HepG2 (cell line): Measurements from ENCODE around the gene SPATA33. TPM values are rescaled to one million over a fixed set of nuclear protein-coding genes. Genes with fewer than 3 reads are reported as not detected.

Experiments used
- ARNT ChIP-seq: fragments of 450-650 bp; IDR thresholded peaks from 2 replicates; pipeline ENCODE4 v1.6.1; 2017
- ATF1 ChIP-seq: IDR thresholded peaks from 2 replicates; pipeline ENCODE4 v1.6.1; 2016; ENCODE audit warnings: mild to moderate bottlenecking, control low read depth
- DMAP1 ChIP-seq: IDR thresholded peaks from 2 replicates; pipeline ENCODE4 v1.6.1; 2016
- FIP1L1 ChIP-seq: fragments of 200-400 bp; formaldehyde crosslinking; IDR thresholded peaks from 2 replicates; pipeline ENCODE4 v1.6.1; 2018; ENCODE audit warnings: low read depth, mild to moderate bottlenecking, low read length, moderate library complexity, borderline replicate concordance; ENCODE audit not compliant: insufficient read depth
- GABPB1 ChIP-seq: IDR thresholded peaks from 2 replicates; pipeline ENCODE4 v1.6.1; 2016; ENCODE audit warnings: mild to moderate bottlenecking, missing genetic modification reagents, moderate library complexity, missing compliant biosample characterization
- HNRNPUL1 ChIP-seq: fragments of 200-400 bp; formaldehyde crosslinking; IDR thresholded peaks from 2 replicates; pipeline ENCODE4 v1.6.1; 2017; ENCODE audit warnings: low read depth, mild to moderate bottlenecking, low read length, moderate library complexity
- HOXD1 ChIP-seq: sonication (generic); formaldehyde crosslinking; IDR thresholded peaks from 2 replicates; pipeline ENCODE4 v1.5.0; 2020; ENCODE audit warnings: missing genetic modification reagents
- MED13 ChIP-seq: sonication (generic); formaldehyde crosslinking; IDR thresholded peaks from 2 replicates; pipeline ENCODE4 v1.5.0; 2020; ENCODE audit warnings: missing genetic modification reagents
- MIER2 ChIP-seq: IDR thresholded peaks from 2 replicates; pipeline ENCODE4 v1.6.1; 2016; ENCODE audit warnings: missing biosample characterization, missing genetic modification reagents
- MLX ChIP-seq: IDR thresholded peaks from 2 replicates; pipeline ENCODE4 v1.6.1; 2016
- PAWR ChIP-seq: sonication (generic); formaldehyde crosslinking; IDR thresholded peaks from 2 replicates; pipeline ENCODE4 v1.4.0; 2020; ENCODE audit warnings: missing genetic modification reagents, mild to moderate bottlenecking, borderline replicate concordance
- POLR2A ChIP-seq, 2 experiments: IDR thresholded peaks; 2 replicates each; pipeline ENCODE4 v1.6.1; 2011; ENCODE audit warnings: low read depth in 2 of 2, low read length in 2 of 2, mild to moderate bottlenecking in 1 of 2, moderate library complexity in 1 of 2; ENCODE audit not compliant: insufficient read depth in 1 of 2
- RBM39 ChIP-seq: fragments of 200-400 bp; formaldehyde crosslinking; IDR thresholded peaks from one replicate; pipeline ENCODE4 v1.6.1; 2018; ENCODE audit warnings: antibody characterized with exemption, mild to moderate bottlenecking, low read depth, low read length; ENCODE audit not compliant: poor library complexity, severe bottlenecking
- SNAPC4 ChIP-seq: sonication (generic); formaldehyde crosslinking; IDR thresholded peaks from 2 replicates; pipeline ENCODE4 v1.4.0; 2020; ENCODE audit warnings: mild to moderate bottlenecking, missing genetic modification reagents
- SRSF4 ChIP-seq: fragments of 200-400 bp; formaldehyde crosslinking; IDR thresholded peaks from one replicate; pipeline ENCODE4 v1.6.1; 2018; ENCODE audit warnings: mild to moderate bottlenecking, low read depth, low read length, moderate library complexity; ENCODE audit not compliant: poor library complexity, severe bottlenecking
- TCF7 ChIP-seq: sonication (generic); IDR thresholded peaks from 2 replicates; pipeline ENCODE4 v1.6.1; 2016; ENCODE audit warnings: antibody characterized with exemption, low read depth
- TEF ChIP-seq: sonication (generic); formaldehyde crosslinking; IDR thresholded peaks from 2 replicates; pipeline ENCODE4 v1.5.0; 2020; ENCODE audit warnings: missing genetic modification reagents
- TFAP4 ChIP-seq: sonication (generic); IDR thresholded peaks from 2 replicates; pipeline ENCODE4 v1.6.1; 2016; ENCODE audit warnings: low read depth, borderline replicate concordance
- ZFP82 ChIP-seq: sonication (generic); formaldehyde crosslinking; IDR thresholded peaks from 2 replicates; pipeline ENCODE4 v1.5.1; 2020; ENCODE audit warnings: mild to moderate bottlenecking, missing genetic modification reagents, borderline replicate concordance
- ZNF232 ChIP-seq: sonication (generic); formaldehyde crosslinking; IDR thresholded peaks from 2 replicates; pipeline ENCODE4 v1.4.0; 2020; ENCODE audit warnings: missing genetic modification reagents, borderline replicate concordance
- ZNF430 ChIP-seq: sonication (generic); formaldehyde crosslinking; IDR thresholded peaks from 2 replicates; pipeline ENCODE4 v1.9.0; 2021; ENCODE audit warnings: mild to moderate bottlenecking, missing genetic modification reagents
- ZNF569 ChIP-seq: sonication (generic); formaldehyde crosslinking; IDR thresholded peaks from 2 replicates; pipeline ENCODE4 v1.5.0; 2020; ENCODE audit warnings: mild to moderate bottlenecking, missing genetic modification reagents, moderate library complexity, borderline replicate concordance
- ZNF614 ChIP-seq: IDR thresholded peaks from 2 replicates; pipeline ENCODE4 v1.6.1; 2018; ENCODE audit warnings: missing biosample characterization, missing genetic modification reagents, inconsistent platforms, borderline replicate concordance
- ZNF891 ChIP-seq: sonication (generic); formaldehyde crosslinking; IDR thresholded peaks from 2 replicates; pipeline ENCODE4 v1.5.0; 2020; ENCODE audit warnings: mild to moderate bottlenecking, missing genetic modification reagents
- polyA plus RNA-seq, 8 experiments: library from polyadenylated mRNA; depleted of rRNA in 3 of 8; stranded (reverse) in 7 of 8; unstranded in 1 of 8; fragments of >200 nt; fragmentation: Illumina TruSeq in 4 of 8; extraction: Trizol in 4 of 8; gene quantifications; 2 replicates each; pipeline versions ENCODE4 v1.2.1 to v1.2.3, GENCODE V29; 2011 to 2016; ENCODE audit warnings: low read depth in 4 of 8, missing spikeins in 1 of 8, mixed read lengths in 1 of 8; ENCODE audit not compliant: insufficient read depth in 1 of 8
- total RNA-seq, 5 experiments: library from RNA; depleted of rRNA; stranded (reverse); fragments of >200 nt; fragmentation: Illumina TruSeq; extraction: Trizol; gene quantifications; 2 replicates each; pipeline ENCODE4 v1.2.3, GENCODE V29; 2016; ENCODE audit warnings: low read depth in 1 of 5

Gene SPATA33
- total and polyA plus RNA-seq, 2 of the 13 experiments (the other 11 are each of a cell fraction or from before 2014, with no cell fraction given), result 5.7 to 11.0 TPM

- TF ChIP-seq ZNF891 (CRISPR knock-in tag) (no peak), SNAPC4 (no peak), ZNF232 (CRISPR knock-in tag) (peak; percentile 77), ZNF614 (CRISPR knock-in tag) (peak; percentile 85; the same call in 1 of the 2 replicates), TFAP4 (no peak), RBM39 (peak; percentile 33), ZNF569 (CRISPR knock-in tag) (no peak), ATF1 (CRISPR knock-in tag) (no peak), HNRNPUL1 (no peak), TEF (0 out of 2 replicates have a peak, but pooled peaks have one; percentile 34), POLR2A (IDR thresholded peaks at IDR 0.05; ENCODE audit: insufficient read depth in 1 of 2, low read depth in 2 of 2, low read length in 2 of 2) (peak; percentile 62 to 72), GABPB1 (CRISPR knock-in tag) (peak; percentile 98), FIP1L1 (no peak), MIER2 (CRISPR knock-in tag) (0 out of 2 replicates have a peak, but pooled peaks have one; percentile 14), MLX (CRISPR knock-in tag) (peak; percentile 31; the same call in 1 of the 2 replicates), TCF7 (no peak), MED13 (CRISPR knock-in tag) (peak; percentile 44; the same call in 1 of the 2 replicates), DMAP1 (CRISPR knock-in tag) (peak; percentile 88), SRSF4 (no peak), PAWR (CRISPR knock-in tag) (no peak), ARNT (no peak), HOXD1 (CRISPR knock-in tag) (peak; percentile 84; the same call in 1 of the 2 replicates), ZNF430 (no peak; the same call in 1 of the 2 replicates), ZFP82 (0 out of 2 replicates have a peak, but pooled peaks have one; percentile 18)
Measured at GRCh38 chr16:89657442-89658220, at the start of gene SPATA33, which contains the start of gene CHMP1A (continued).
